H1 (cell line): ENCODE measurements around the gene KIF21A. TPM values are rescaled to one million over a fixed set of nuclear protein-coding genes. Genes with fewer than 3 reads are reported as not detected.

Experiments
- PHF8 ChIP-seq: fragments of 200-600 bp; sonication (generic); conservative IDR thresholded peaks from 2 replicates; pipeline ENCODE4 v1.7.1; 2012; ENCODE audit warnings: low read depth, mild to moderate bottlenecking, inconsistent platforms, low read length, moderate library complexity
- RAD21 ChIP-seq, 2 experiments: IDR thresholded peaks in 1 of 2; conservative IDR thresholded peaks in 1 of 2; 2 replicates each; pipeline ENCODE4 v1.6.1; 2011; ENCODE audit warnings: low read depth in 2 of 2, low read length in 2 of 2, improper control_type of control experiment in 1 of 2, inconsistent platforms in 1 of 2, mild to moderate bottlenecking in 1 of 2, moderate library complexity in 1 of 2
- SRF ChIP-seq: IDR thresholded peaks from 2 replicates; pipeline ENCODE4 v1.6.1; 2011; ENCODE audit warnings: mild to moderate bottlenecking, low read depth, low read length, moderate library complexity
- polyA plus RNA-seq, 7 experiments: library from polyadenylated mRNA; depleted of rRNA in 3 of 7; stranded (reverse) in 5 of 7; unstranded in 2 of 7; fragments of >200 nt in 5 of 7; fragments of 200-250 nt in 2 of 7; gene quantifications; 1 replicate in 5 of 7; 2 replicates in 1 of 7; 4 replicates in 1 of 7; pipeline versions ENCODE4 v1.2.1 to v1.2.3, GENCODE V29; 2011 to 2013; ENCODE audit warnings: missing spikeins in 2 of 7, mixed read lengths in 2 of 7
- total RNA-seq: library from RNA; stranded (reverse); fragmentation: NEBNext Ultra II Directional; extraction: Animal tissue kit (Norgen Biotek cat#: 25700); gene quantifications from 2 replicates; pipeline ENCODE4 v1.2.1, GENCODE V29; 2021

KIF21A gene
- total and polyA plus RNA-seq, 2 of the 8 experiments (the other 6 are each of a cell fraction or from before 2014, with no cell fraction given) = 10.0 to 26.0 TPM

DNA sequence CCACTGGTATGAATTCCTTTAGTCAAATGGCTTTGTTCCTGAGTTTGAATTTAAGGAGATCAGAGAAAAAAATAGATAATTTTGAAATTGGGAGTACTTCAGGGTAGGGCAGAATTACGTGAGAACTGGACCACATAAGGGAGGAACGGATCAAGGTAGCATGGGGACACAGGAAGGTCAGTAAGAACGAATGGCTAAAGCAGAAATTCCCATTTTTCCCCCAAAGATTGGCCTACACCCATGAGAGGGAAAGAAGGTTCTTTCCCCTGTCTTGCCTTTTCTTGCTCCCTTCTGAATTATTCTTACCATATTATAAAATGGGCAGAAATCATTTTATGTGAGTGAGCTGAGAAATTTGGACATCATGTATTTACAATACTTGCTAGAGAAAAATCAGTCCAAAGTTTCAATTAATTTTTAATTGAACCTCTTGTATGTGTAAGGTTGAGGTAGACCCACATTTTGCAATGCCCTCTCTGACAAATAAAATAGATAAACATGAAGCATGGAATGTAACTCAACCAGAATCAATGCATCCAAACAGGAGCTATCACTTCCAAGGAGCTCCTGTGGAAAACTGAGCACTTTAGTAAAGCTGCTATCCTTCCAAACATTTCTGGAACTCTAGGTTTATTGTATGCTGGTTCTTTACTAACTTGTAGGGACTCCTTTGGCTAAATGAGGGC is 93.8 kb downstream of the KIF21A start (continued):
- TF ChIP-seq RAD21 (IDR thresholded peaks at IDR 0.05 in 1 of 2, conservative IDR thresholded peaks at IDR 0.05 in 1 of 2; ENCODE audit: low read depth in 2 of 2, low read length in 2 of 2) (no peak), SRF (no peak), PHF8 (no peak)
